ENCODE data around the gene ERAP2. TPM values are rescaled to one million over a fixed set of nuclear protein-coding genes. Genes with fewer than 3 reads are reported as not detected.
A peak's percentile ranks its signal among the peaks of the same experiment; 100 is the strongest.

ERAP2 gene
- total RNA-seq, 1 experiment from 2014 or later: 15.5 TPM

DNA sequence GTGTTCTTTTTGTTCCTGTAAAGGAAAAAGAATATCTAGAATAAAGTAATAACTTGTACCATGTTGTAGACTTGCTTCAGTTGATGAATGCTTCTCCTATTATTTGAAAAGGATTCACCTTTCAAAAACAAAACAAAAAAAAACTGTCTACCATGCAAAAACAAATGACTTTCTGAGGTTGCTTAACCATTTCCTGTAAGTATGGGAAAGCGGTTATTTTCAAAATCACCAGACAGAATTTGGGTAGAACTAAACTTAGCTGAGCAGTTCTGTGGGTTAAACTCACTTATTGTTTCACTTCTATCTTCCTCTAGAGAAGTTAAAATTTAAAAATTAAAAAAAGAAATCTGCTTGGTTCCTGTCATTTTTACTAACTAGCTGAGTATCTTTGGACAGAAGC is 84.8 kb downstream of the ERAP2 start:
- no peak for TF ChIP-seq REST (IDR thresholded peaks at IDR 0.05; ENCODE audit: insufficient read depth in 1 of 2, low read depth in 2 of 2, low read length in 1 of 2)
- no peak for TF ChIP-seq TCF7L2 (IDR thresholded peaks at IDR 0.05; ENCODE audit: low read depth, low read length)
- no peak for TF ChIP-seq CTCF (IDR thresholded peaks at IDR 0.05)
- no peak for TF ChIP-seq SIN3A (IDR thresholded peaks at IDR 0.05; ENCODE audit: borderline replicate concordance, insufficient read depth, low read depth, low read length)
- TF ChIP-seq POLR2AphosphoS5 (IDR thresholded peaks at IDR 0.05; ENCODE audit: low read depth, low read length): no peak
- Histone ChIP-seq H3K9me3 (ENCODE audit: control insufficient read depth, insufficient read depth, low read depth, low read length) (no peaks in the 10 kb centered on the region), H3K36me3 (ENCODE audit: control insufficient read depth, insufficient read depth, low read length) (no peaks in the 10 kb centered on the region), H3K4me3 (ENCODE audit: low read depth in 2 of 2, low read length in 2 of 2) (no peak overlapping the region), H3K27me3 (ENCODE audit: control insufficient read depth, insufficient read depth, low read length) (no peaks in the 10 kb centered on the region), H3K4me1 (ENCODE audit: control insufficient read depth, insufficient read depth, low read length) (peaks cover 3% of the 10 kb centered on the region; the same call in 1 of the 2 replicates), H3K27ac (ENCODE audit: low read length) (no peak overlapping the region)
- ChIA-PET CTCF (no interaction called here), POLR2A (interaction anchor here (0.6 kb wide), 1 partner anchor 75 kb away, joined by 3 read pairs; no protein-coding TSS in a partner anchor)
- in situ Hi-C loops (cut with HindIII; ENCODE audit: low pct_unique_long_range_greater_than_20kb, low sequenced_read_pairs): no loop called here
- intact Hi-C loops (cut with micrococcal nuclease; ENCODE audit: unreplicated experiment): no loop called here
- BruUV-seq (replicated peaks): no TSS peak
- ATAC-seq: no peak
- DNase-seq (ENCODE audit: low read depth, low spot score): no peak

DNA sequence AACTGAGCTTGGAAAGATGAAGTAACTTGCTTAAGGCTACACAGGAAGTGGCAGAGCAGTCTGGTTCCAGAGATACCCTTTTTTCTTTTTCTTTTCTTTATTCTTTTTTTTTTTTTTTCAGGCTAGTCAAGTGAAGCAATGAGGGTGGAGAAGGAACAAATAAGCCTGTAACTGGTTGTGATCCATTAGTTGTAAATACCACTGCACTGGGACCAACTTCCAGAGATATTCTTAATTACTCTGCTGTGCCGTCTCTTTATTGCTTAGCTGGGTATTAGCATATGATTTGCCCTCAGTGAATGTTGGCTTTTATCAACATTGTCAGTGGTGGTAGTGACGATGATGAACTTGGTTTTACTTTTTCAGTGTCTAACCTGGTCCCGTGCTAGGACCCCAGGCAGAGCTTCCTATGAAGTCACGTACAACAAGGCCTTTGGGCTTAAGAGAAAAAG is 86.3 kb downstream of the ERAP2 start:
- Histone ChIP-seq H3K4me1 (ENCODE audit: control insufficient read depth, insufficient read depth, low read length) (peaks cover 3% of the 10 kb centered on the region; the same call in 1 of the 2 replicates), H3K36me3 (ENCODE audit: control insufficient read depth, insufficient read depth, low read length) (no peaks in the 10 kb centered on the region), H3K9me3 (ENCODE audit: control insufficient read depth, insufficient read depth, low read depth, low read length) (no peaks in the 10 kb centered on the region), H3K4me3 (ENCODE audit: low read depth in 2 of 2, low read length in 2 of 2) (no peak overlapping the region), H3K27me3 (ENCODE audit: control insufficient read depth, insufficient read depth, low read length) (no peaks in the 10 kb centered on the region), H3K27ac (ENCODE audit: low read length) (0 out of 2 replicates have a peak overlapping the region, but pooled peaks have one; percentile 14)
- ATAC-seq: no peak
- no TSS peak for BruUV-seq (replicated peaks)
- CTCF ChIA-PET: no interaction called here
- no peak for TF ChIP-seq CTCF (IDR thresholded peaks at IDR 0.05)
- TF ChIP-seq REST (IDR thresholded peaks at IDR 0.05; ENCODE audit: insufficient read depth in 1 of 2, low read depth in 2 of 2, low read length in 1 of 2): no peak
- no peak for TF ChIP-seq TCF7L2 (IDR thresholded peaks at IDR 0.05; ENCODE audit: low read depth, low read length)
- no peak for TF ChIP-seq SIN3A (IDR thresholded peaks at IDR 0.05; ENCODE audit: borderline replicate concordance, insufficient read depth, low read depth, low read length)
- no peak for TF ChIP-seq POLR2AphosphoS5 (IDR thresholded peaks at IDR 0.05; ENCODE audit: low read depth, low read length)
- intact Hi-C loops (cut with micrococcal nuclease; ENCODE audit: unreplicated experiment): no loop called here
- POLR2A ChIA-PET: no interaction called here
- DNase-seq (ENCODE audit: low read depth, low spot score): no peak
- in situ Hi-C loops (cut with HindIII; ENCODE audit: low pct_unique_long_range_greater_than_20kb, low sequenced_read_pairs): no loop called here
